ENCODE data around the gene MAN1C1.

MAN1C1 gene

DNA sequence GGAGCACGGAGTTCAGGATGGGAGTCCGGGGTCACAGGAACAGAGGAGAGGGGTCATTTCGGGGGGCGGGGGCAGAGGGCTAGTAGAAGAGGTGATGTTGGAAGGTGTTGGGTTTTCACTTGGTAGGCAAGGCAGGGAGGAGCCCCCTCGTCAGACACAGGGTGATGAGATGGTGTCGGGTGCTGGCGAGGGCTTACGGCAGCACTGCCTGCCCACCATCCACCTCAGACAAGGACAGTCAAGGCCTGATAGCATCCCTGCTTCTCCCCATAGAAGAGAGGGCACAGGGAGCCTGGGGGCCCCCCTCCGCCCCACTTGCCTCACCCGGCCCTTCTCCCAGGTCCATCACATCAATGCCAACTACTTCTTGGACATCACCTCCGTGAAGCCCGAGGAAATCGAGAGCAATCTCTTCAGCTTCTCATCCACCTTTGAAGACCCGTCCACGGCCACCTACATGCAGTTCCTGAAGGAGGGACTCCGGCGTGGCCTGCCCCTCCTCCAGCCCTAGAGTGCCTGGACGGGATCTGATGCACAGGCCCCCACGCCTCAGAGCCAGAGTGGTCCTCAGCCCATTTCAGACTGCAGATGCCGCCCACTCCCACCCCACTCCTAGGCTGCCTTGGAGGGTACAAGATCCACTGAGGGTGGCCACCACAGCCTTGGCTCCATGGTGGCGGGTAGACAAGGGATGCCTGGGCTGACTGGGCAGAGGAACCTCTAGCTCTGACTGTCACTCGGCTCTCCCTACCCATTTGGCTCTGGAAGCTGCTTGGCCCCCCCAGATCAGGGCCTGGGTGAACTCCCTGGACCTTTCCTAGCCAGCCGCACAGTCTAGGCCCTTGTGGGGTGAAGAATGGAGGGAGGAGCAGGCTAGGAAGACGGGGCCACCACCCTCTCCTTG, 198.9 kb downstream of the MAN1C1 start:
- no peak for DNase-seq (ENCODE audit: low read depth, low spot score)

DNA sequence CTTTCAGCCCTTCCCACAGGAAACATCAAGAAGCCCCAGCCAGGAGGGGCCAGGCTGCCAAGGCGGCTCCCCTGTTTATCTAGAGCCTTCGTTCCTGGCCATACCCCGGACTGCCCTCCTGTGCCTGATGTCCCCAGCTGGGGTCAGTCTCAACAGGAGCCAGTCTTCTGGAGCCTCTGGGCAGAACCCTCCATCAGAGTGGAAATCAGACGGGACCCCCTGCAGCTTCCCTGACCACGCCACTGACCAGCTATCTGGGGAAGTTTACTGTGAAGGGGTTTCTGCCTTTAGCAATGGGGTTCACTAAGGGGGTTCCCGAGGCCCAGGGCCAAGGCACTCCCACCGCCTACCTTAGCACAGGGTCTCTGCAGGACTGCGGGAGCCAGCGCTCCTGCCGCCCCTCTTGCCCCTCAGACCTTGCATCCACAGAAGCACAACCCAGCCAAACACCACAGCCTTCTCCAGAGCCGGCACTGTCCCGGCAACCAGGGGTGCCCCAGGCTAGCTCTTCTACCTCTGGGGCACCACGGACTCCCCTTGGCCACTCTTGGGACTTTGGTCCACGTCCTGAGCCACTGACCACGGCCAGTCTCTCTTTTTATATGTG, 199.6 kb downstream of the MAN1C1 start:
- DNase-seq (ENCODE audit: low read depth, low spot score): no peak

DNA sequence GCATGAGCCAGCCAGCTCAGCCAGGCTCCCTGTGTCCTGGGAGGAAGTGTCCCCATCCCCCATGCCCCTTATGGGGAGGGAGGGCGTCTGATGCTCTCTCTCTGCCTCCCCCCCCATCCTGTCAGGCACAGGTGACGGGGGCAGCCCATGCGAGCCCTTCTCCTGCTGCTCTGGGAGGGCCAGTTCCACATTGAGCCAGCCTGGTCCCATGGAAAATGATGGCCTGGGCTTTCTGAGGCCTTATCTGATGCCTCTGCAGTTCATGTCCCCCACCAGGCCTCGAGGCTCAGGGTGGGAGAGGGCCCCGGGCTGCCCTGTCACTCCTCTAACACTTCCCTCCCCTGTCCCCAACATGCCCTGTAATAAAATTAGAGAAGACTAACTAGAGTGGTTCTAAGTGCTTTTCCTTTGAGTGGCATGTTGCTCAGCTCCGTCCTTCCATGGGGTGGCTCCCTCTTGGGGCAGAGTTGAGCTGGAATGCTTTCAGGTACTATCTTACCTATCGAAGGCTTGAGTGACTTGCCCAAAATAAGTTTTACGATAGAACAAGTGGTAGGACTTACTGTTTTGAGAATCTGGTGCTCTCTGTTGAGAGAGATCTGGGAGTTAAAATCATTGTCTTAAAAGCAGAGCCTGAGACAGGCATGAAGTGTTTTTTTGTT, 201.4 kb downstream of the MAN1C1 start:
- DNase-seq (ENCODE audit: low read depth, low spot score): no peak

DNA sequence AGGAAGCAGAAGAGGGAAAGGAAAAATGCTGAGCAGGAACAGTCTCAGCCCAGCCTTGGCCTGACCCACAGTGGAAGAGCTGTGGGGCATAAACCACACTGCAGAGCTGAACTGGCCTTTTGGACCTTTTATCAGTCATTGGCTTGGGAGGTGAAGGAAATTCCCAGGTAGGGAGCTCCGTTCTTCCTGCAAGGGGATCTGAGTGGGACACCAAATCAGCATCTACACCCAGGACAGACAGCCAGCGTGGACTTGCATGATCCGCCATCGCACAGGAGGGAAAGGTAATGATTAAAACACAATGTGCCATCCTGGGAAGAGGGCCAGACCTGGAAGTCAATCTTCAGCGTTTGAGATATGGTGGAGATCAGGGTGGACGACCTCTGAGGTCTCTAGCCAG, 202.0 kb downstream of the MAN1C1 start:
- no peak for DNase-seq (ENCODE audit: low read depth, low spot score)

DNA sequence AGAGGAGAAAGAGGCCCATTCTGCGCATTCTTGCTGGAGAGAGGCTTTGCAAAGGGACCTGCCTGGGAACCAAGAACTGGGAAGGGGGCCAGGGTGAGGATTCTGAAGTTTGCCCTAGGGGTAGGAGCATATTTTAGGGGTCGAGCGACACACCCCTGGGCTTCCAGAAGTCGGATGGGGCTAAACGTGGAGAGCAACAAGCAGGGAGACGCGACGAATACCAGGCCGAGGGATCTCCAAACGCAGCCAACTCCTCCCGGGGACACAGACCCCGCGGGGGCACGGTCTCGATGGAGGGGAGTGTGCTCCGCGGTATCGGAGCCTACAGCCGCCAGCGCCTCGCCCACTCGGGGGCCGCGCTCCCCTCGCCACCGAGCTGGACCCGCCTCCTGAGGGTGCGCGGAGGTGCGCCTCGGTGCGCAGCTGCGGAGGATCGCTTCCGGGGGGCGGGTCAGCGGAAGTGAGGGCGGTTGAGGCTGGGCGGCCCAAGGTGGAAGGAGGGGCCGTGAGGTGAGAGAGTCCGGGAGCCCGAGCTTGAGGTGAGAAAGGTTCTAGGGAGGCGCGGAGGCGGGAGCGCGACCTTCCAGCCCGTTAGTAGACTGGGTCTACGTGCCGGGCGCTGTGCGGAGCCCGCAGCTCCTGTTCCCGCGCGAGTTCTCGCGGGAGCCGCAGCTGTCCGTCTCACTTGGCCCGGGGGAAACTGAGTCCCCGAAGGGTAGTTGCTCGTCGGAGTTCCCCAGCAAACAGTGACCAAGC, 203.1 kb downstream of the MAN1C1 start, which contains the start of gene MTFR1L:
TSS of gene MTFR1L (plus strand) at position 464 of the 756 bp plus-strand sequence. CDS start 3,151 bp downstream, outside the sequence.
- no peak for DNase-seq (ENCODE audit: low read depth, low spot score)

DNA sequence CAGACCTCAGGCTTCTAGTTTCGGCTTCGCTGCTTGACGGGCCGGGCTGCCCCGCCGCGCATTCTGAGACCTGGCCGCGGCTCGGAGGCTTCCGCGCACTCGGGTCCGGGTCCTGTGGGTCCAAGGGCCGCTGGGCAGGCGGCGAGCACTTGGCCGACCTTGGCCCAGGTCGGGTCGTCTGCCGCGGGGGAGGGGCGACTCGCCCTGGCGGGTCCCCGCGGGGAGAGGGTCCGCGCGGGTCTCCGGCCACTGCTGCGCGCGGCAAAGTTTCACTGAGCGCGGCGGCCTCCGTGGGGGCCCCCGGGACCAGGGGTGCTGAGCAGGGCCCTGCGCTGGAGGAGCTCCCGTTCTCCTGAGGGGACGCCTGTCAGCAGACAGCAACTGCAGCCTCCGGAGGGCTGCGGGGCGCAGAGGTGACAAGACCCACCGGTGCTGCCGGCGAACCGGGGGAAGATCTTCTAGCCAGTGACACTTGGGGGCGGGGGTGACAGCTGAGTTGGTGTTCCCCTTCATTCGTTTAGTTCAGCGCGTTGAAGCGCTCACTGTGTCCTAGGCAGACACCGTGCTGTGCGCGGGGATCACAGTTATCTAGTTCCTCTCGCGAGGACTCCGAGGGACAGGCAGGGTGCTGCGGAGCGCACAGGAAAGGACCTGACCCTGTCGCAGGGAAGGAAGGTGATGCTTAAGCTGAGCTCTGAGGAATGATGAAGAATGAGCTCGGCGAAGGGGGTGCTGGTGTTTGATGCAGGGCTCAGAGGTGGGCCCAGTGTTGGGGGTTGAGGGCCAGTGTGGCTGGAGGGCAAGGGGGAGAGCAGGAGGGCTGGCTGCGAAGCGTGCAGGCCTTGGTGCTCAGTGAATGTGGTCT, 203.9 kb downstream of the MAN1C1 start:
- no peak for DNase-seq (ENCODE audit: low read depth, low spot score)

DNA sequence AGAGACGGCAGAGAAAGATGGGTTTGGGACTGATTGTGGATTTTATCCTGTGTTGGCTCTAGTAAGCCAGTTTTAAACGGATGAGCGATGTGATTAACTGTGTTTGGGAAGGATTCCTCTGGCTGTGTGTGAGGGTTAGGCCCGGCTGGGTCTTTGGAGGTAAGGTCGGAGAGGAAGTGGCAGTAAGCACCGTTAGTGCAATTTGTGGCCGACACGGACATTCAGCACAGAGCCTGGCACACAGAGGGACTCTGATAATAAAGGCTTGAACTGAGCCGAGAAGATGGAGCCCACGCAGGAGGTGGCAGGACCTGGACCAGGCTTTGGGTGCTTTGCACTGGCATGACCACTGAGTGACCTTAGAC, 204.5 kb downstream of the MAN1C1 start:
- no peak for DNase-seq (ENCODE audit: low read depth, low spot score)

DNA sequence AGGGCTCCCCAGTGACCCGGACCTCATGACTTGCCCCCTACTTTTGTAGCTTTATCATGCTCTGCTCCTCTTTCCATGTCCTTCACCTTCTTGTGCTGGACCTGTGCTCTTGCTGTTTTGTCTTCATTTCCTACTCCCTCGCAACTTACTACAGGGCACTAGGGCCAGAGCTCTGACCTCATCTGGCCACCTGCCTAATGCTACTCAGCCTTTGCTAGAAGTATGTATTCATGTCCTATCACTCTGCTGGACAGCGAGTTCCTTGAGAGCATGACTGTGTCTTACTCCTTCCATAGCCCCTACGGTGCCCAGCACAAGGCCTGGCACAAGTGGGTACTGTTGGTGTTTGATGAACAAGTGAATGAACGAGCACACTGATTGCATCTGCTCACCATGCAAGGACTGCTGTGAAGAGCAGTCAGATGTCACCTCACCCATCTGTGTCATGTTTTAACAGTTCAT, 205.1 kb downstream of the MAN1C1 start:
- DNase-seq (ENCODE audit: low read depth, low spot score): no peak

DNA sequence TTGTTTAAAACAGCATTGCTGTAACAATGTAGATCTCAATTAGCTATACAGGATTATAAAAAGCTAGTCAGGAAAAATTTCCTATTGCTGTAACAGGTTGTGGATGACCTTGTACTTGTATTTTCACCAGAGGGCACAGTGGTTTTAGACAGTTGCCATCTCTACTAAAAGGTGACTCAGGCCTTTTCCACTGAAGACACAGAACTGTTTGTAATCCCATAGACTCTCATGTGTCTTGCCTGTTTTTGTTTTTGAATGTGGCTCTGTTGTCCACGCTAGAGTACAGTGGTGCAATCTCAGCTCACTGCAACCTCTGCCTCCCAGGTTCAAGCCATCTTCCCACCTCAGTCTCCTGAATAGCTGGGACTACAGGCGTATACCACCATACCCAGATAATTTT, 209.0 kb downstream of the MAN1C1 start:
- DNase-seq (ENCODE audit: low read depth, low spot score): no peak

DNA sequence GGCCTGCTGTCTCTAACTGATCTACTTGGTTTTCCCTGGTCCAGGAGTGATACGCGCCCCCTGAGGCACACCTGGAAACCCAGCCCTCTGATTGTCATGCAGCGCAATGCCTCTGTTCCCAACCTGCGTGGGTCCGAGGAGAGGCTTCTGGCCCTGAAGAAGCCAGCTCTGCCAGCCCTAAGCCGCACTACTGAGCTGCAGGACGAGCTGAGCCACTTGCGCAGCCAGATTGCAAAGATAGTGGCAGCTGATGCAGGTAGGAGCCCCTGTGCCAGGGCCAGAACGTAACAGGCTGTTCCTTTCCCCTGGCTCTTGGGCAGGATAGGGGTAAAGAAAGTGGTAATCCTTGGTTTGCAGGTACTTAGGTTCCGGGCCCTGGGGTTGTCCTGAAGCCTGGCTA, 210.0 kb downstream of the MAN1C1 start:
- no peak for DNase-seq (ENCODE audit: low read depth, low spot score)

DNA sequence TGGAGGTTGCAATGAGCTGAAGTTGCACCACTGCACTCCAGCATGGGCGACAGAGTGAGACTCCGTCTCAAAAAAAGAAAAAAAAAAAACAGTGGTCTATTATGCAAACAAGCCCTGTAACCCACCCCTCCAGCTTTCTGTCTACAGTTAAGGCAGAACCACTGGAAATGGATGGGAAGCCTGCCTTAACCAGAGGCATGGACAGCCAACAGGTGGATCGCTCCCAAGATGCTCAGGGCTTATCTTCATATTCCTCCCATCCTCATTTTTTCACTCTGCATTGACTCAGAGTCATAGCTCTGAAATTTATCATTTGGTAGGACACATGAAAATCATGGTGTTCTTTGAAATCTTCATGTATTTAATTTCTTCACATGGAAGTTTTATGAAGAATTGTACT, 211.9 kb downstream of the MAN1C1 start:
- DNase-seq (ENCODE audit: low read depth, low spot score): no peak

DNA sequence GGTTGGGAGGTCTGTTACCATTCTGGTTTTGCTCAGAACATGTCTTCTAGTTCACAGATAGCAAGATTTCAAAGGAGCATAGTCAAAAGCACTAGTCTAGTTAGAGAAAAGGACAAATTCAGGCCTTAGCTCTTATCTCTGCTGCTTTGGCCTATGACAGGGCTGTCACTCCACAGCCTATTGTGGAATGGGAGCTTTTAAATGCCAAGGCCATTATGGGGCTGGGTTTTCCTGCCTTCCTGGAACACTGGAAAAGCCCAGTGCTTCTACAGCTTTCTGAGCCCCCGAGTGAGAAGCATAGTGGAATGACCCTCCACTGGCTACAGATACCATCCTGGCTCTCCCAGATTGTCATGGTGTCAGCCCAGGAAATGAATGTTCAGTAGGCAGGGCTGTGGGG, 212.5 kb downstream of the MAN1C1 start:
- DNase-seq (ENCODE audit: low read depth, low spot score): no peak

DNA sequence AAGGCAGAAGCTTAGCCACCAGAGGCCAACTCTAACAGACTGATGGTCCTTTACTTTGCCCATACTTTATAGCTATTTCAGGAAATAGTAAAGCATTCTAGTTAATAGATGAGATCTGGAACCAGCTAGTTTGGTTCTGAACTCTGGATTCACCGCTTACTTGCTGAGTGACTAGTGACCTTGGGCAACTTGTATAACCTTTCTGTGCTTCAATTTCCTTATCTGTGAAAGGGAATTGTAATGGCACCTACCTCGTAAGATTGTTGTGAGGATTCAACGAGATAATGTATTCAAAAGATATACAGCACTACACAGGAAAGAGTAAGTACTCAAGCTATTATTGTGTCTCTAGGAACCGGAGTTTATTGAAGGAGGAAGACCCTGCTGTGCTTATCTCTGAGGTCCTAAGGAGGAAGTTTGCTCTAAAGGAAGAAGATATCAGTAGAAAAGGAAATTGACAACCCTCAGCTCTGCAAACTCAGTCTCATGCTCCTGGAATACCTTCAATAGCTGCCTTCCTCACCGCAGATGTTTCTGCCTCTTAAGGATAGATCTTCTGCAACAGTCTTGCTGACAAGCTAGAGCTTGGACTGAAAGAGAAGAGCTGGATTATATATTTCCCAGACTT, 215.1 kb downstream of the MAN1C1 start:
- DNase-seq (ENCODE audit: low read depth, low spot score): no peak

DNA sequence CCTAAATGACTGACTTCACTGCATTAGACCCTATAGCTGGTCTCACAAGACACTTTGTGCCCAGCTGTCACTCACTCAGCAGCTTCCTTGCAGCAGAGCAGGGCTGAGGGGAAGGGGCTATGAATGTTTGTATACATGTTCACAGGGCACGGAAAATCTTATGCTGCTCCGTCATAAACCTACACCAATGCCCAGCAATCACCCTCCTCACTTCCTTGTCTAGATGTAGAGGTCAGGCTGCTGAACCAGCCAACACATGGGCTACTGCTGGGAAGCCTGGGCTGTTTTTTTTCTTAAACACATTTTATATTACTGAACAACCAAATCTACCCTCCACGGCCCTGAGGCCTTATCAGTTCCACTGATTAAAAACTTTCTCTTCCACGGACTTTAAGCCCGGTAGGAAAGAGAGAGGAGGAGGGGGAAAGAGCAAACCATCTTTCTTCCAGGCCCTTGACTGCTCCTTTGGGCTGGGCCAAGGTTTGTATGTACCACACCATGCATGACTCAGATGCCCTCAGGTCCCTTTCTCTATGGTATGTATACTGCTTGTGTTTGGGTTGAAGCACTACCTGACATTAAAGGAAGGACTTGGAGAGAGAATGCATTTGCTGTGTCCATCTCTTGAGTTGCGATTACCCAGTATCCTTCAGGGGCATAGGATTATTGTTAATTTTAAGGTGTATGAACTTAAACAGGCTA, 215.9 kb downstream of the MAN1C1 start:
- DNase-seq (ENCODE audit: low read depth, low spot score): no peak

DNA sequence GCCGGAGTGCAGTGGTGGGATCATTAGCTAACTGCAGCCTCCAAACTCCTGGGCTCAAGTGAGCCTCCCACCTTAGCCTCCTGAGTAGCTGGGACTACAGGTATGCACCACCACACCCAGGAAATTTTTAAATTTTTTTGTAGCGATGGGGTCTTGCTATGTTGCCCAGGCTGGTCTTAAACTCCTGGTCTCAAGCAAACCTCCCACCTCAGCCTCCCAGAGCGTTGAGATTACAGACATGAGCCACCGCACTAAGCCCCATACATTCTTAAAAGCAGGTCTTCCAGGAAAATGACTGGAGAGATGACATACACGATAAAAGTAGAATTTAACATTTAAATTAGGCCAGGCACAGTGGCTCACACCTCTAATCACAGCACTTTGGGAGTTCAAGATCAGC, 216.6 kb downstream of the MAN1C1 start:
- no peak for DNase-seq (ENCODE audit: low read depth, low spot score)

Data from brain pericyte (primary cell).